PC-9 (cell line): ENCODE data around the gene VGLL4. TPM values are rescaled to one million over a fixed set of nuclear protein-coding genes. Genes with fewer than 3 reads are reported as not detected.

Experiments used
- BruUV-seq: library from RNA; stranded (reverse); fragments of 400-500 nt; replicated peaks from 2 replicates; lab custom pipeline; 2021; lab: Mats Ljungman, UMichigan
- CTCF ChIA-PET: fragments of 300-600 bp; sonication (Branson Sonifier 250); formaldehyde crosslinking; loops from one replicate; lab custom pipeline; 2022; ENCODE audit warnings: antibody characterized with exemption; lab: Charles Lee
- POLR2A ChIA-PET: fragments of 300-600 bp; sonication (Branson Sonifier 250); formaldehyde crosslinking; loops from one replicate; lab custom pipeline; 2022; ENCODE audit warnings: antibody characterized with exemption; ENCODE audit not compliant: unreplicated experiment; lab: Charles Lee
- DNase-seq, 2 experiments: peaks; one replicate each; pipeline versions ENCODE4 v3.0.0 to v3.0.0-alpha.2; 2015 to 2022; ENCODE audit warnings: mixed read lengths in 1 of 2
- H2AFZ ChIP-seq: fragments of 200-600 bp; sonication (generic); 2 replicates; pipeline ENCODE4 v1.8.1; 2017; ENCODE audit warnings: antibody characterized with exemption
- H3F3A ChIP-seq: fragments of 200-600 bp; sonication (generic); 2 replicates; pipeline ENCODE4 v1.8.1; 2017; ENCODE audit warnings: antibody characterized with exemption, mild to moderate bottlenecking, low read depth; ENCODE audit not compliant: insufficient read depth
- H3K27ac ChIP-seq: fragments of 200-600 bp; sonication (generic); 2 replicates; pipeline ENCODE4 v1.6.1; 2016; ENCODE audit warnings: mixed run types
- H3K27me3 ChIP-seq: fragments of 200-600 bp; sonication (generic); 2 replicates; pipeline ENCODE4 v1.6.1; 2016; ENCODE audit warnings: low read depth, mixed run types; ENCODE audit not compliant: insufficient read depth
- H3K36me3 ChIP-seq: fragments of 200-600 bp; sonication (generic); 2 replicates; pipeline ENCODE4 v1.6.1; 2016; ENCODE audit warnings: low read depth, mixed run types
- H3K4me1 ChIP-seq: fragments of 200-600 bp; sonication (generic); replicated peaks from 2 replicates; pipeline ENCODE4 v1.6.1; 2016; ENCODE audit warnings: mixed run types; ENCODE audit not compliant: insufficient read depth
- H3K4me2 ChIP-seq: fragments of 200-600 bp; sonication (generic); 2 replicates; pipeline ENCODE4 v1.6.1; 2017; ENCODE audit warnings: mixed run types
- H3K4me3 ChIP-seq: fragments of 200-600 bp; sonication (generic); 2 replicates; pipeline ENCODE4 v1.6.1; 2016; ENCODE audit warnings: mixed run types
- H3K79me2 ChIP-seq: fragments of 200-600 bp; sonication (generic); 2 replicates; pipeline ENCODE4 v1.6.1; 2017; ENCODE audit warnings: low read depth, mixed run types
- H3K9me2 ChIP-seq: fragments of 200-600 bp; sonication (generic); 2 replicates; pipeline ENCODE4 v1.8.1; 2017; ENCODE audit warnings: mild to moderate bottlenecking; ENCODE audit not compliant: insufficient read depth
- H3K9me3 ChIP-seq: fragments of 200-600 bp; sonication (generic); 2 replicates; pipeline ENCODE4 v1.8.1; 2016; ENCODE audit warnings: low read depth; ENCODE audit not compliant: insufficient read depth
- H4K20me1 ChIP-seq: fragments of 200-600 bp; sonication (generic); 2 replicates; pipeline ENCODE4 v1.8.1; 2017; ENCODE audit not compliant: insufficient read depth
- EZH2 ChIP-seq: fragments of 200-600 bp; sonication (generic); IDR thresholded peaks from 2 replicates; pipeline ENCODE4 v1.8.0; 2017; ENCODE audit warnings: antibody characterized with exemption, low read depth
- intact Hi-C: fragments of 100-400 bp; cut with micrococcal nuclease; formaldehyde crosslinking; loops from one replicate; pipeline ENCODE4 v1.10.0; 2022; ENCODE audit not compliant: unreplicated experiment
- total RNA-seq: library from RNA; stranded (reverse); gene quantifications from 2 replicates; pipeline ENCODE4 v1.2.3, GENCODE V29; 2021
- TF ChIP-seq, protein P1 (sequence below): fragments of 200-600 bp; sonication (generic); conservative IDR thresholded peaks from 2 replicates; pipeline ENCODE4 v1.6.1; 2017; ENCODE audit warnings: mixed run types, antibody characterized with exemption, mild to moderate bottlenecking, moderate library complexity

VGLL4 gene
- total RNA-seq, 1 experiment from 2014 or later, result 42.2 TPM

DNA sequence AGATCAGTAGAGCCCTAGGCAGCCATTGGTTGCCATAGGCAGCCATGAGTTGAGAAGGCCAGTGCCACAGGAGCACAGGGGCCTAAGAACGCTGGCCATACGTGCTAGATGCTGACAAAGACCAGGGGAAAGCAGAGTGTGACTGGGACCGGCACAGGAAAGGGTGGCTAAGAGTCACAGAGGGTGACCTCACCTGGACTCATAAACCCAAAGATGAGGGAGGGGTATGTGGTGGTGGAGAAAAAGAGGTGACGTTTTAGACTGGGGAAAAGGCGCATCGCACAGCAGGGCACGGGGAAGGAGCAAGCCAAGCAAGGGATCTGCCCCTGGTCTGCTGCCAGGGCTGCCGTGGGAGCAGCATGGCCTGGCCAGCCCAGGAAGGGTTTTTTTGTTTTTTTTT, 122.5 kb downstream of the VGLL4 start:
- DNase-seq, result no peak
- H3K36me3 ChIP-seq, result no peaks in the 10 kb centered on the region
- no peaks in the 10 kb centered on the region; the same call in 1 of the 2 replicates for H3F3A ChIP-seq
- H2AFZ ChIP-seq, result no peak overlapping the region
- no peaks in the 10 kb centered on the region for H3K9me3 ChIP-seq
- ChIA-PET POLR2A (no interaction called here), CTCF (no interaction called here)
- H3K79me2 ChIP-seq, result no peaks in the 10 kb centered on the region
- H3K27me3 ChIP-seq, result no peaks in the 10 kb centered on the region
- H3K4me3 ChIP-seq, result no peak overlapping the region
- no peaks in the 10 kb centered on the region for H4K20me1 ChIP-seq
- no peaks in the 10 kb centered on the region for H3K9me2 ChIP-seq
- intact Hi-C loops, result no loop called here
- TF ChIP-seq, protein P1, sequence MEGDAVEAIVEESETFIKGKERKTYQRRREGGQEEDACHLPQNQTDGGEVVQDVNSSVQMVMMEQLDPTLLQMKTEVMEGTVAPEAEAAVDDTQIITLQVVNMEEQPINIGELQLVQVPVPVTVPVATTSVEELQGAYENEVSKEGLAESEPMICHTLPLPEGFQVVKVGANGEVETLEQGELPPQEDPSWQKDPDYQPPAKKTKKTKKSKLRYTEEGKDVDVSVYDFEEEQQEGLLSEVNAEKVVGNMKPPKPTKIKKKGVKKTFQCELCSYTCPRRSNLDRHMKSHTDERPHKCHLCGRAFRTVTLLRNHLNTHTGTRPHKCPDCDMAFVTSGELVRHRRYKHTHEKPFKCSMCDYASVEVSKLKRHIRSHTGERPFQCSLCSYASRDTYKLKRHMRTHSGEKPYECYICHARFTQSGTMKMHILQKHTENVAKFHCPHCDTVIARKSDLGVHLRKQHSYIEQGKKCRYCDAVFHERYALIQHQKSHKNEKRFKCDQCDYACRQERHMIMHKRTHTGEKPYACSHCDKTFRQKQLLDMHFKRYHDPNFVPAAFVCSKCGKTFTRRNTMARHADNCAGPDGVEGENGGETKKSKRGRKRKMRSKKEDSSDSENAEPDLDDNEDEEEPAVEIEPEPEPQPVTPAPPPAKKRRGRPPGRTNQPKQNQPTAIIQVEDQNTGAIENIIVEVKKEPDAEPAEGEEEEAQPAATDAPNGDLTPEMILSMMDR, result no peak
- TF ChIP-seq EZH2, result no peak
- no TSS peak for BruUV-seq
- H3K4me1 ChIP-seq, result no peaks in the 10 kb centered on the region
- no peak overlapping the region for H3K4me2 ChIP-seq
- H3K27ac ChIP-seq, result no peak overlapping the region

DNA sequence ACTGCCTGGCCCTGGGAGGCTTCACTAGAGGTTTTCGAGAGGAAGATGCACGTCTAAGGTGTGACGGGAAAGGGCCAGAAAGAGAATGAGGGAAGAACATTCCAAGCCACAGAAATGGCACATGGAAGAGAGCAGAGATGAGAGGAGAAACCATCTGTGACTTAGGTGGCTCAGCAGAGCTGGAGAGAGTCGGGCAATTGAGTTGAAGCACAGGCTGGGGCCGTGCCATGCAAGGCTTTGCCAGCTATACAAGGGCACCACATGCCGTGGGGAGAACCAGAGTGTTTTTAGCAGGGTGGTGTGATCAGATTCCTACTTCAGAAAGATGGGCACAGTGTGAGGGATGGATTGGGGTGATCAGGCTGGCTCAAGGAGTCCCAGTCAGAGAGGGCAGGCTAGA, 126.1 kb downstream of the VGLL4 start:
- Histone ChIP-seq H3F3A (no peaks in the 10 kb centered on the region), H3K9me2 (no peaks in the 10 kb centered on the region), H4K20me1 (no peaks in the 10 kb centered on the region), H3K4me3 (no peak overlapping the region), H3K27me3 (no peaks in the 10 kb centered on the region), H3K27ac (no peak overlapping the region), H3K36me3 (no peaks in the 10 kb centered on the region), H3K9me3 (no peaks in the 10 kb centered on the region), H3K4me2 (no peak overlapping the region), H2AFZ (no peak overlapping the region), H3K79me2 (no peaks in the 10 kb centered on the region), H3K4me1 (no peaks in the 10 kb centered on the region)
- ChIA-PET POLR2A (no interaction called here), CTCF (no interaction called here)
- no peak for TF ChIP-seq EZH2
- TF ChIP-seq, protein P1, result no peak
- DNase-seq, result no peak
- no TSS peak for BruUV-seq
- intact Hi-C loops, result no loop called here

DNA sequence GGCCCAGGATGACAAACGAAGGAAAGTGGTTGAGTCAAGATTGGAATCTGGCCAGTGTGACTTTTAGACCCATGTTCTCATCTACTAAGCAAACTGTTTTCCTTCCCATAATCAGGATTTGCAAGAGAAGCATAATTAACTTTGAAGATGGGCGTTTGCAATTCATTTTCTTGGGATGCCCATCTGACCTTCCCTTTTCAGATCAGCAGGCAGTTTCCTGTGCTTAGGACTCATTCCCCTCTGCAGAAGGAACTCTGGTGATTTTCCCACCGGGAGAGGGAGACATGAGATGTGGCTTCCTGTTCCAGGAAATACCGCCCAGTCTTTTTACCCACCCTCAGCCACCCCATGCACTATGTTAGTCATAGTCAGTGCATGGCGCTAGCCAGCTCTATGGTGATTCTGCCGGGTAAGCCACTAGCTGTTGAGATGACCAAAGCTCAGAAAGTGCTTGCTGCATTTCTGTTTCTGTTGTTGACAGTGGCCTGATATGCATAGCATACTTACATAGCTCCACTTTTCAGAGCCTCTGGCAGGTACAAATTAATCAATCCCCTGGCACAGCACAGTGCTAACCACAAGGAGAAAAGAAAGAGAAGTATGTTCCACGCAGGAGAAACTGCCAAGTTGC, 129.4 kb downstream of the VGLL4 start:
- H3F3A ChIP-seq, result no peaks in the 10 kb centered on the region
- H3K4me2 ChIP-seq, result no peak overlapping the region
- DNase-seq, result peak in 1 of 2 experiments; percentile 13
- no peak overlapping the region for H2AFZ ChIP-seq
- no peaks in the 10 kb centered on the region for H3K9me2 ChIP-seq
- intact Hi-C loops, result no loop called here
- no peaks in the 10 kb centered on the region for H3K27me3 ChIP-seq
- no peaks in the 10 kb centered on the region for H4K20me1 ChIP-seq
- no peaks in the 10 kb centered on the region for H3K79me2 ChIP-seq
- H3K36me3 ChIP-seq, result no peaks in the 10 kb centered on the region
- H3K4me1 ChIP-seq, result peaks cover 7% of the 10 kb centered on the region
- no peak overlapping the region for H3K4me3 ChIP-seq
- no TSS peak for BruUV-seq
- no peaks in the 10 kb centered on the region for H3K9me3 ChIP-seq
- ChIA-PET CTCF (interaction anchor here (0.6 to 0.7 kb wide), 4 partner anchors 56 to 223 kb away, joined by 3 to 8 read pairs (median 6); no protein-coding TSS in a partner anchor), POLR2A (no interaction called here)
- TF ChIP-seq, protein P1, result no peak
- no peak for TF ChIP-seq EZH2
- H3K27ac ChIP-seq, result no peak overlapping the region
